Progenitor cell of endocrine pancreas (in vitro differentiated cells): ENCODE measurements around the gene LCN2. TPM values are rescaled to one million over a fixed set of nuclear protein-coding genes. Genes with fewer than 3 reads are reported as not detected.

Source experiments
- DNase-seq: peaks from one replicate; pipeline ENCODE4 v3.0.0; 2021; ENCODE audit warnings: low spot score; ENCODE audit not compliant: unreplicated experiment
- H3K27ac Mint-ChIP-seq: 2 replicates; pipeline ENCODE4 v1.8.0; 2021; ENCODE audit warnings: mild to moderate bottlenecking, moderate library complexity, mixed read lengths
- H3K27me3 Mint-ChIP-seq: 2 replicates; pipeline ENCODE4 v1.8.0; 2021; ENCODE audit warnings: mixed read lengths
- H3K36me3 Mint-ChIP-seq: 2 replicates; pipeline ENCODE4 v1.8.0; 2022; ENCODE audit warnings: mixed read lengths; ENCODE audit not compliant: insufficient read depth
- H3K4me1 Mint-ChIP-seq: 2 replicates; pipeline ENCODE4 v1.8.0; 2021; ENCODE audit warnings: low read depth, mixed read lengths
- H3K4me3 Mint-ChIP-seq: 2 replicates; pipeline ENCODE4 v1.8.0; 2021; ENCODE audit warnings: low read depth, mild to moderate bottlenecking, moderate library complexity, mixed read lengths
- H3K9me3 Mint-ChIP-seq: 2 replicates; pipeline ENCODE4 v1.8.0; 2021; ENCODE audit warnings: low read depth, mixed read lengths
- CTCF ChIP-seq: fragments of 200-600 bp; sonication (generic); IDR thresholded peaks from one replicate; pipeline ENCODE4 v1.5.0; 2021; ENCODE audit warnings: antibody characterized with exemption, mild to moderate bottlenecking; ENCODE audit not compliant: unreplicated experiment
- total RNA-seq: library from RNA; stranded (reverse); gene quantifications from 2 replicates; pipeline ENCODE4 v1.2.1, GENCODE V29; 2021

The LCN2 gene
- total RNA-seq, 1 donor from 2014 or later: not detected

- Mint-ChIP-seq H3K4me3 (no peak overlapping the region), H3K9me3 (no peaks in the 10 kb centered on the region), H3K27ac (no peak overlapping the region), H3K36me3 (peaks cover 13% of the 10 kb centered on the region), H3K27me3 (no peaks in the 10 kb centered on the region), H3K4me1 (no peaks in the 10 kb centered on the region)
- DNase-seq: no peak
- no peak for TF ChIP-seq CTCF
Observed at GRCh38 chr9:128168731-128169308, 19.6 kb downstream of the LCN2 start.

GRCh38 chr9:128169492-128169891 is 20.2 kb downstream of the LCN2 start:
- peaks cover 13% of the 10 kb centered on the region for H3K36me3 Mint-ChIP-seq
- no peak for TF ChIP-seq CTCF
- no peaks in the 10 kb centered on the region for H3K4me1 Mint-ChIP-seq
- H3K27ac Mint-ChIP-seq: peak overlapping the region; percentile 77
- no peak for DNase-seq
- H3K9me3 Mint-ChIP-seq: no peaks in the 10 kb centered on the region
- H3K27me3 Mint-ChIP-seq: no peaks in the 10 kb centered on the region
- no peak overlapping the region for H3K4me3 Mint-ChIP-seq

GRCh38 chr9:128169925-128170324 is 20.7 kb downstream of the LCN2 start:
- no peaks in the 10 kb centered on the region for H3K4me1 Mint-ChIP-seq
- DNase-seq: no peak
- H3K9me3 Mint-ChIP-seq: no peaks in the 10 kb centered on the region
- no peak for TF ChIP-seq CTCF
- H3K4me3 Mint-ChIP-seq: no peak overlapping the region
- H3K27ac Mint-ChIP-seq: no peak overlapping the region
- peaks cover 15% of the 10 kb centered on the region for H3K36me3 Mint-ChIP-seq
- H3K27me3 Mint-ChIP-seq: no peaks in the 10 kb centered on the region

GRCh38 chr9:128174062-128174461 is 24.8 kb downstream of the LCN2 start:
- Mint-ChIP-seq H3K27ac (no peak overlapping the region), H3K9me3 (no peaks in the 10 kb centered on the region), H3K27me3 (no peaks in the 10 kb centered on the region), H3K36me3 (peaks cover 16% of the 10 kb centered on the region), H3K4me1 (no peaks in the 10 kb centered on the region), H3K4me3 (no peak overlapping the region)
- no peak for DNase-seq
- no peak for TF ChIP-seq CTCF

- TF ChIP-seq CTCF: no peak
- H3K36me3 Mint-ChIP-seq: peaks cover 25% of the 10 kb centered on the region
- H3K27ac Mint-ChIP-seq: no peak overlapping the region
- H3K4me3 Mint-ChIP-seq: no peak overlapping the region
- no peak for DNase-seq
- H3K4me1 Mint-ChIP-seq: no peaks in the 10 kb centered on the region
- H3K27me3 Mint-ChIP-seq: no peaks in the 10 kb centered on the region
- no peaks in the 10 kb centered on the region for H3K9me3 Mint-ChIP-seq
Observed at GRCh38 chr9:128175102-128175563, 25.9 kb downstream of the LCN2 start.
